Ishikawa (cell line): ENCODE measurements around the gene FBXW8.
A peak's percentile ranks its signal among the peaks of the same experiment; 100 is the strongest.

Experiments
- CEBPB ChIP-seq: IDR thresholded peaks from 2 replicates; pipeline ENCODE4 v1.6.1; 2012
- CREB1 ChIP-seq: IDR thresholded peaks from 2 replicates; pipeline ENCODE4 v1.6.1; 2012; ENCODE audit warnings: low read depth
- EGR1 ChIP-seq: IDR thresholded peaks from 2 replicates; pipeline ENCODE4 v1.6.1; 2012
- EP300 ChIP-seq: IDR thresholded peaks from 2 replicates; pipeline ENCODE4 v1.6.1; 2012; ENCODE audit warnings: borderline replicate concordance
- FOXM1 ChIP-seq: IDR thresholded peaks from 2 replicates; pipeline ENCODE4 v1.6.1; 2012; ENCODE audit warnings: low read depth, borderline replicate concordance
- MAX ChIP-seq: IDR thresholded peaks from 2 replicates; pipeline ENCODE4 v1.6.1; 2012
- NFIC ChIP-seq: IDR thresholded peaks from 2 replicates; pipeline ENCODE4 v1.6.1; 2012
- RAD21 ChIP-seq: IDR thresholded peaks from 2 replicates; pipeline ENCODE4 v1.6.1; 2012; ENCODE audit warnings: low read depth
- REST ChIP-seq: IDR thresholded peaks from 2 replicates; pipeline ENCODE4 v1.6.1; 2012; ENCODE audit warnings: low read depth, mild to moderate bottlenecking
- TAF1 ChIP-seq: IDR thresholded peaks from 2 replicates; pipeline ENCODE4 v1.6.1; 2012; ENCODE audit warnings: low read depth, mild to moderate bottlenecking
- TCF12 ChIP-seq: IDR thresholded peaks from 2 replicates; pipeline ENCODE4 v1.6.1; 2012; ENCODE audit warnings: low read depth
- TEAD4 ChIP-seq: IDR thresholded peaks from 2 replicates; pipeline ENCODE4 v1.6.1; 2012
- USF1 ChIP-seq: IDR thresholded peaks from 2 replicates; pipeline ENCODE4 v1.6.1; 2012
- YY1 ChIP-seq: IDR thresholded peaks from 2 replicates; pipeline ENCODE4 v1.6.1; 2012; ENCODE audit warnings: low read depth
- ZBTB7A ChIP-seq: IDR thresholded peaks from 2 replicates; pipeline ENCODE4 v1.6.1; 2012; ENCODE audit warnings: low read depth

The FBXW8 gene

GRCh38 chr12:116898669-116899068 lies 12.1 kb upstream of the FBXW8 start:
- TF ChIP-seq MAX = no peak
- peak; percentile 71 for TF ChIP-seq USF1

- TF ChIP-seq REST = no peak
- no peak for TF ChIP-seq TEAD4
- TF ChIP-seq FOXM1 = no peak
- no peak for TF ChIP-seq CEBPB
These were observed 9.1 kb upstream of the FBXW8 start for GRCh38 chr12:116901612-116902011.

- TF ChIP-seq EGR1 (no peak), RAD21 (no peak), NFIC (no peak), ZBTB7A (no peak), TCF12 (no peak), CEBPB (no peak), EP300 (no peak), USF1 (no peak)
These were observed 6.9 kb upstream of the FBXW8 start for GRCh38 chr12:116903818-116904217.

- no peak for TF ChIP-seq CREB1
- TF ChIP-seq YY1 = no peak
- no peak for TF ChIP-seq EP300
- no peak for TF ChIP-seq RAD21
- no peak for TF ChIP-seq TEAD4
- no peak for TF ChIP-seq ZBTB7A
- no peak for TF ChIP-seq REST
- TF ChIP-seq USF1 = no peak
- TF ChIP-seq TCF12 = no peak
- TF ChIP-seq MAX = no peak
- no peak for TF ChIP-seq FOXM1
- TF ChIP-seq TAF1 = no peak
- no peak for TF ChIP-seq EGR1
- TF ChIP-seq NFIC = no peak
- no peak for TF ChIP-seq CEBPB
These were observed 4.5 kb upstream of the FBXW8 start for GRCh38 chr12:116906285-116906684.

- TF ChIP-seq CREB1 (no peak), ZBTB7A (no peak), FOXM1 (no peak), REST (no peak), TEAD4 (no peak), CEBPB (no peak), RAD21 (no peak)
These were observed 488 bp upstream of the FBXW8 start for GRCh38 chr12:116910280-116910644.
